GM19395 (cell line): ENCODE results near the gene SLC16A3.
"Not testable (repeated sequence)": the region's sequence is repeated elsewhere in the genome, so short reads cannot be mapped to it uniquely, and the experiment has no call there.

Experiments
- ATAC-seq: cut with Tn5 transposase; IDR thresholded peaks from one replicate; pipeline ENCODE4 v1.9.1; 2021; ENCODE audit warnings: mild to moderate bottlenecking, moderate library complexity; ENCODE audit not compliant: unreplicated experiment

SLC16A3 gene

GRCh38 chr17:82259972-82260961, 31.4 kb downstream of the SLC16A3 start:
- not testable (repeated sequence) for ATAC-seq

GRCh38 chr17:82262344-82262743, 33.5 kb downstream of the SLC16A3 start:
- no peak for ATAC-seq

- ATAC-seq = no peak
Measured at GRCh38 chr17:82263641-82264040, 34.8 kb downstream of the SLC16A3 start.

DNA sequence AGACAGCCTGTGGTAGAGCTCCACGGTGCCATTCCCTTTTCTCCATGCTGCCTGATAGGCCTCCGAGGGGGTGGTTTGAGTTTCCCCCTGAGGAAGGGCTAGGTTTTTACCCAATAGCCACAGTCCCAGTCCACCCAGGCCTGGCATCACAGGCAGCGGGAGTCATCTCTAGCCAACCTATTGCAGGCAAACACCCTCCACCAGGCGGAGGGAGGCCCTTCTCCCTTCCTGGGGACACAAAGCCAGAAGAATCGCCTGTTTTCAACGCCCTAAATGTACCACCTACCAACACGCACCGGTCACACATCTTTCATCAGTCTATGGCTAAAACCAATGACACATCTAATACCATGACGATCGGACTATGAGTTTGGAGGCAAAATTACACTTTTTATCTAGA, 37.3 kb downstream of the SLC16A3 start:
- ATAC-seq = no peak

GRCh38 chr17:82267575-82268379, 38.9 kb downstream of the SLC16A3 start:
- no peak for ATAC-seq

GRCh38 chr17:82269138-82269881, 40.5 kb downstream of the SLC16A3 start:
- ATAC-seq = no peak

GRCh38 chr17:82269882-82270500, 41.1 kb downstream of the SLC16A3 start:
- ATAC-seq = no peak

DNA sequence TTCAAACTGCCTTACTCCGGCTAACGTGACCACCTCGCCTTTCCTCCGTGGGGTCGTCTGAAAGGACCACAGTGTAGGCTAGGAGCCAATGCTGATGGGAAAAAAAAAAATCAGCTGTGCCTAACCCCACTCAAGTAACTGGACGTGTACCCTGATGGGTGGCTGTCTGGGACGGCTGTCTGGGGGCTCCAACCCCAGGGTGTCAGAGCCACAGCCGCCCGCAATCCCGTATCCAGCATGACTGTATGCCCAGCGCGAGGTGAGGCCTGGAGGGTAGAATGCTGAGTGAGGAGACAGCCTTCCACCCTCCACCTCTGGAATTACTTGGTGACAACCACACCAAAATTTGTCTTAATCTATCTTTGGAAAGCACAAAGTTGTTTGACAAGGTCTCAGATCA, 41.8 kb downstream of the SLC16A3 start:
- no peak for ATAC-seq

DNA sequence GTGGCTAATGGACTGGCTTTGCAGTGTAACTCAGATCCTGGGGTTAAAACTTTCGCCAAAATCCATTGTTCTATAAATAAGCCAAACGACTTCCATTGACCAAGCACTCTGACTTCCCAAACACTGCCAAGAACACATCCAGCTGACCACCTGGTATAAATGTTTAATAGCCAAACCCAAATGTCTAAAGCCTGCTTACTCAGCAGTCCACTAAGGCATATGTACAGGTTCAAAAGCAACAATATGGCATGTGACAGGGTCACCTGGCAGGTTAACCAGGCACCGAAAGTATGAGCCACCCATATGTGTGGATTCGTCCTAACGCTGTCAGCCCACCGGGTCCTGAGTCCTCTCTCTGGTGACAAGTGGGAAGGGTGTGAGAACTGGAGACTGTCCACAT, 42.6 kb downstream of the SLC16A3 start:
- ATAC-seq = no peak

DNA sequence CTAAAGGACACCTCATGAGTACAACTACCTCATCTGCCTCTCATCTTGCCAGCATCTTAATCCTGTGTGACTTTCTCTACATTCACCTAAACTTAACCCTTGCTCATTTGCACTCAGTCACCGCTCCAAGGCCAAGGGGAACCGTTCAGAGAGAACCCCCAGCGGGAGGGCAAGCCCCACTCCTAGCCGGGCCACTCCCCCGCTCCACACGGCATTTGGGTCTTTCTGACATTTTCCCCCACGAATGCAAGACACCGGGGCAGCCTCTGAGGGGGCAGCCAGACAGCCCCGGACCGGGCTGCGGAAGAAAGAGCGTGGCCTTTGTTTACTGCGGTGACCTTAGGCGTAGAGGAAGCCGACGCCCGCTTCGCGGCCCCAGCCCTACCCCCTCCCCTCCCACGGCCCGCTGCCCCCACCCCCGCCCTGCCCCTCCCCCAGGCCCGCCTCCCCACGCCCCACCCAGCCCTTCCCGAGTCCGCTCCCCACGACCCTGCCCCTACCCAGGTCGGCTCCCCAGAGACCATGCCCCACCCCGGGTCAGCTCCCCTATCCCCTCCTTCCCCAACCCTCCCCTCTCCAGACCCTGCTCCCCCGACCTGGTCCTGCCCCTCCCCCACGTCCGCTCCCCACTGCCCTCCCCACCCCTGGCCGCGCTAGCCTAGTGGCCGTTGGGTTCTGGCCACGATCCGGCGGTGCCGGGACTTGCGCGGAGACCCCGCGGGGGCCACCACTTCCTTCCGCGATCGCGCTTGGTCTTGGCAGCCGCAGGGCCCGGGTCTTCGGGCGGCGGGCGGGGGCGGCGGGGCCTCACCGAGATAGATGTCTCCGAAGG, 43.9 kb downstream of the SLC16A3 start:
- peak; percentile 8 for ATAC-seq

DNA sequence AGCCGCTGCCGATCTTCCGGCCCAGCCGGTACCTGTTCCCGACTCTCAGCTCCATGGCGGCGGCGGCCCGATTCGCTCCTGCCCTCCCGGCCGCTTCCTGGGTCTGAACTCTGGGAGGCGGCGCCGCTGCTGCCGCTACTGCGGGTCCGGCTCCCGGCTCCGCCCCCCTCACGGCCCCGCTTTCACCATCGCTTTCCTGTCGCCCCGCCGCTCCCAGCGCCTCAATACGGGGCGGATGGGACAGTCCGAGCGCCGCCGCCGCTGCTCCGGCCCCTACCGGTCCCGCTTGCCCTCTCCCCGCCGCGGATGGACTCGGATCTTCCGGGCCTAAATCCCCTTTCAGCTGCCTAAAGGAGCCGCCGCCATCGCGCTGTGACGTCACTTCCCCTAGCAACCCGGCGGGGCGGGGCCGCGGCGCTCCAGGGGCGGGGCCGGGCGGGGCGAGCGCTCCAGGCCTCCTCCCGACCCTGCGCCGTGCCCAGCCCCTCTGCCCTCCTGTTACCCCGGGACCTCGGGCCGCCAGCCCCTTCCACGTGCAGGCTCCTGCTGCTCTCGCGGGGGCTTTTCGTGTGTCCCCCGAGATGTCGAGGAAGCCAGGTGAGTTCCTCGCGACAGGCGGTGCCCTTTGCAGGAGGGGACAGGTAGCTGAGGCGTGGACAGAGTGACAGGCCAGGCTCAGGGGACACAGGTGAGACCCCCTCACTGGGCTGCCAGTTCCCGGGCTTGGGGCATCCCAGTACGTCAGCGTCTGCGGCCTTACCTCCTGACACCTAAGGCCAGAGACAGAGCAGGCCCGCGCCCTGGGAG, 44.7 kb downstream of the SLC16A3 start, which contains the start of gene CSNK1D:
Gene CSNK1D (minus strand): TSS at position 374 of the 807 bp plus-strand sequence. CDS start 319 bp downstream, at position 55.
- ATAC-seq = peak; percentile 79

GRCh38 chr17:82274134-82275020, 45.5 kb downstream of the SLC16A3 start:
- no peak for ATAC-seq

GRCh38 chr17:82275326-82275725, 46.5 kb downstream of the SLC16A3 start:
- no peak for ATAC-seq

- ATAC-seq = no peak
Measured at GRCh38 chr17:82276938-82277337, 48.1 kb downstream of the SLC16A3 start.

DNA sequence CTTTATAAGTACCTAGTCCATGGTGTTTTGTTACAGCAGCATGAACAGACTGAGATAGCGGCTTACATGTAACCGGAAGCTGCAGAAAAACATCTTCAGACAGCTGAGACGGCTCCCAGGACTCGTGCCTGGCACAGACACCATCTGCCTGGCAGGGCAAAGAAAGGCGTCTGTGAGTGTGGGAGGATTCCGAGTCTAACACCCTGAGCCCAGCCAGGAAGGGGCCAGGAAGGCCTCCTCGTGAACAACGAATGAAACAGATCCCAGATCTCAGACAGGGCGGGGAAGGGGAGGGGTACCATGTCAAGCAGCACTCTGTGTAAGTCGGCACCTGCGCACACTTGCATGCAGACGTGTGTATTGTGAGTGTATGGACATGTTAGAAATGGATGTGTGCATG, 49.0 kb downstream of the SLC16A3 start:
- ATAC-seq = no peak

- no peak for ATAC-seq
Measured at GRCh38 chr17:82278308-82278707, 49.5 kb downstream of the SLC16A3 start.

GRCh38 chr17:82278786-82279391, 50.0 kb downstream of the SLC16A3 start:
- ATAC-seq = no peak
